Mucosa of rectum (tissue), 2 donors: Measurements from ENCODE around the gene VEPH1.

Experiments
- H3K27ac ChIP-seq, 2 donors: one replicate each; pipeline ENCODE4 v1.7.0; 2013; ENCODE audit warnings: inconsistent platforms in 2 of 2, low read depth in 2 of 2, low read length in 2 of 2
- H3K27me3 ChIP-seq, 2 donors: one replicate each; pipeline ENCODE4 v1.7.0; 2013; ENCODE audit warnings: low read length in 2 of 2; ENCODE audit not compliant: control insufficient read depth in 2 of 2, insufficient read depth in 2 of 2
- H3K36me3 ChIP-seq, 2 donors: one replicate each; pipeline ENCODE4 v1.7.0; 2013; ENCODE audit warnings: low read length in 2 of 2; ENCODE audit not compliant: control insufficient read depth in 2 of 2, insufficient read depth in 2 of 2
- H3K4me1 ChIP-seq, 2 donors: one replicate each; pipeline ENCODE4 v1.7.0; 2013; ENCODE audit warnings: low read length in 2 of 2, mild to moderate bottlenecking in 1 of 2; ENCODE audit not compliant: control insufficient read depth in 2 of 2, insufficient read depth in 2 of 2
- H3K4me3 ChIP-seq, 2 donors: one replicate each; pipeline ENCODE4 v1.7.0; 2013; ENCODE audit warnings: low read length in 2 of 2
- H3K9ac ChIP-seq, 2 donors: one replicate each; pipeline ENCODE4 v1.7.0; 2013; ENCODE audit warnings: low read length in 2 of 2, low read depth in 1 of 2, mild to moderate bottlenecking in 1 of 2
- H3K9me3 ChIP-seq, 2 donors: one replicate each; pipeline ENCODE4 v1.7.0; 2013; ENCODE audit warnings: low read length in 2 of 2; ENCODE audit not compliant: control insufficient read depth in 2 of 2
- donor health status: healthy.
- donor health status: Normal muscosa, but diverticular disease.

VEPH1 gene

GRCh38 chr3:157534725-157535161 lies 31.5 kb upstream of the VEPH1 start:
- H3K27ac ChIP-seq = no peak overlapping the region
- no peak overlapping the region for H3K9ac ChIP-seq

DNA sequence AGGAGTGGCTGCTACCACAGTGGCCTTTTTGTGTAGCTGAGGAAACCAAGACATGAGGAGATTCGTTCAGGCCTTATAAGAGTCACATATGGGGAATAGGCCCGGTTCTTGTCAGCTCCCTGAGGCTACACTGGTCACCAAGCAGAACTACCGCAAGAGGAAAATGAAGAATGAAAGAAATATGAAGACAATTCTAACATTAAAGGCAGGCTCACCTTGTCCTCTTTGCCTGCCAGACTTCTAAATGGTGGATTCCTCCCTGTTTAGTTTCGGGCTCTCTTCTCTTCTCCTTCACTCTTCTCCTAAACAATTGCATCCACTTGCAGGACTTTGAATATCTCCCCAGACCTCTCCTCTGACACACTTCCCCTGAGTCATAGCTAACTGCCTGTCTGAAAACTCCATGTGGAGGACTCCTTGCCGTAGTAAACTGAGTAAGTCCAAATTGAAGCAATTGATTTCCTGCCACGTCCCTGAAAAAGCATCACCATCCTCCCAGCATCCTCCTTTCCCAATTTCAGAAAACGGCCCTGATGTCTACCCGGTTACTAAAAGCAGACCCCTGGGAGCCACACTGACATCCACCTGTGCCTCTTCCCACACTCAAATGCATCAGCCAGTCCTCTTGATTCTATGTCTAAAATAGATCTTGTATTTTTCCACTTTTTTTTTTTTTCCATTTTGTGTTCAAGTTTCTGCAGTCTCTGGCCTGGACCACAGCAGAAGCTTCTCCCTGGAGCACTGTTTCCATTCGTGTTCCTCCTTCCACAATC lies 30.3 kb upstream of the VEPH1 start:
- no peak overlapping the region for H3K9ac ChIP-seq
- no peak overlapping the region for H3K4me3 ChIP-seq
- H3K36me3 ChIP-seq = no peaks in the 10 kb centered on the region
- no peaks in the 10 kb centered on the region for H3K27me3 ChIP-seq
- no peak overlapping the region for H3K27ac ChIP-seq
- no peaks in the 10 kb centered on the region for H3K4me1 ChIP-seq
- H3K9me3 ChIP-seq = no peaks in the 10 kb centered on the region

More at GRCh38 chr3:157534725-157535161, 31.5 kb upstream of the VEPH1 start:
- no peaks in the 10 kb centered on the region for H3K9me3 ChIP-seq
- H3K4me3 ChIP-seq = no peak overlapping the region
- no peaks in the 10 kb centered on the region for H3K36me3 ChIP-seq
- H3K27me3 ChIP-seq = no peaks in the 10 kb centered on the region
- H3K4me1 ChIP-seq = no peaks in the 10 kb centered on the region

GRCh38 chr3:157532529-157533297 lies 29.5 kb upstream of the VEPH1 start:
- no peak overlapping the region for H3K4me3 ChIP-seq
- H3K4me1 ChIP-seq = no peaks in the 10 kb centered on the region
- no peaks in the 10 kb centered on the region for H3K36me3 ChIP-seq
- no peaks in the 10 kb centered on the region for H3K27me3 ChIP-seq
- no peak overlapping the region for H3K27ac ChIP-seq
- H3K9me3 ChIP-seq = no peaks in the 10 kb centered on the region
- no peak overlapping the region for H3K9ac ChIP-seq

GRCh38 chr3:157531771-157532170 lies 28.6 kb upstream of the VEPH1 start:
- Histone ChIP-seq H3K27ac (no peak overlapping the region), H3K9me3 (no peaks in the 10 kb centered on the region), H3K9ac (no peak overlapping the region), H3K4me1 (no peaks in the 10 kb centered on the region), H3K27me3 (no peaks in the 10 kb centered on the region), H3K4me3 (no peak overlapping the region), H3K36me3 (no peaks in the 10 kb centered on the region)

- Histone ChIP-seq H3K27ac (no peak overlapping the region), H3K9me3 (no peaks in the 10 kb centered on the region), H3K4me1 (no peaks in the 10 kb centered on the region)
Observed at GRCh38 chr3:157531301-157531660, 28.1 kb upstream of the VEPH1 start.

GRCh38 chr3:157530637-157531300 lies 27.6 kb upstream of the VEPH1 start:
- no peaks in the 10 kb centered on the region for H3K36me3 ChIP-seq
- H3K27ac ChIP-seq = no peak overlapping the region
- H3K4me3 ChIP-seq = no peak overlapping the region
- no peaks in the 10 kb centered on the region for H3K9me3 ChIP-seq
- H3K27me3 ChIP-seq = no peaks in the 10 kb centered on the region
- H3K9ac ChIP-seq = no peak overlapping the region
- no peaks in the 10 kb centered on the region for H3K4me1 ChIP-seq

More at GRCh38 chr3:157531301-157531660, 28.1 kb upstream of the VEPH1 start:
- H3K9ac ChIP-seq = no peak overlapping the region
- no peaks in the 10 kb centered on the region for H3K36me3 ChIP-seq
- no peaks in the 10 kb centered on the region for H3K27me3 ChIP-seq
- H3K4me3 ChIP-seq = no peak overlapping the region

GRCh38 chr3:157529751-157530150 lies 26.5 kb upstream of the VEPH1 start:
- H3K9me3 ChIP-seq = no peaks in the 10 kb centered on the region
- H3K36me3 ChIP-seq = no peaks in the 10 kb centered on the region
- H3K4me3 ChIP-seq = no peak overlapping the region
- no peak overlapping the region for H3K9ac ChIP-seq
- H3K27ac ChIP-seq = no peak overlapping the region
- H3K27me3 ChIP-seq = no peaks in the 10 kb centered on the region
- H3K4me1 ChIP-seq = no peaks in the 10 kb centered on the region

DNA sequence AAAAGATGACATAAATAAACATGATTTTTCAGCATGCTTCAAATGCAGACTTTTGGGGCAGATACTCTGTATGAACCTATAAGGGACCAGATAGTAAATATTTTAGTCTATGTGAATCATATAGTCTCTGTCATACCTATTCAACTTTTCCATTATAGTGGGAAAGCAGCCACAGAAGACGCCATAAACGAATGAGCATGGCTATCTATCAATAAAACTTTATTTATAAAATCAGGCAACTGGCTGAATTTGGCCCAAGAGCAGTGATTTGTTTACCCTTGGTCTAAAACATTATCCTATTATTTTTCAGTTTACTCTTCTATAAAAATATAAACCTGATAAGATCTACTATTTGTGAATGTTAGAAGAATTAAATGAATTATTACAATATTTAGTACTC lies 25.9 kb upstream of the VEPH1 start:
- H3K9ac ChIP-seq = no peak overlapping the region
- no peaks in the 10 kb centered on the region for H3K27me3 ChIP-seq
- H3K4me1 ChIP-seq = no peaks in the 10 kb centered on the region
- no peak overlapping the region for H3K27ac ChIP-seq
- H3K36me3 ChIP-seq = no peaks in the 10 kb centered on the region
- H3K4me3 ChIP-seq = no peak overlapping the region
- H3K9me3 ChIP-seq = no peaks in the 10 kb centered on the region

DNA sequence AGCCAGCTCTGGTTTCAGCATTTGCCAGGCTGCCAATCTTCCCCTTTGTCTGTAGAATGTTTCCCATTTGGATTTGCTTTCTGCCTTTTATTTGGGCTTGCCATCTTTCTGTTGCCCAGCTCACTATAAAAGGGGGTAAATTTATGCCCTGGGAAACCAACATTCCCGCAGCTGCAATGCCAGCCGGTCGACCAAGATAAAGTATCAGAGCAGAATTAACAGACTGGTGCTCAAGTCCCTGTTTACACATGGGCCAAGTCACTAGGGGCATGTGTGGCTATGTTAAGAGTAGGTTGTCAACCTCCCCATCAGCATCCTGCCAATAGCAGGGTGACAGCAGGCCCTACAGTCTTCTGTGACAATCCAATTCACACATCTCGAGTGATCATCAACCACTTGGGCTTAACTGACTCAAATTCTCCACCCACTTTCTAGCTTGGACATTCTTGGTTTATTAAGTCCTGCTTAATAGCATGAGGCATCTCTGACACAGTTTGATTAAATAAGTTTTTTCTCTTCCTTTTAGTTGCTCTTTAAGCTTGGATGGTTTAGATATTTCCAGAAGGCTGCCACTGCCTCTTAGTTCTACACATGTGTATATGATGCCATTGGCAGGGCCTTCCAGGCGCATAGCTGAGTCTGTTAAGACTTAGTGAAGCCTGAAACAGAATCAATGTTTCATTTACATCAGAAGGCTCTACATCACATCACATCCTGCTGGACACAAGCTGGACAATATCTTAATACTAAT lies 24.1 kb upstream of the VEPH1 start:
- Histone ChIP-seq H3K9ac (no peak overlapping the region), H3K9me3 (no peaks in the 10 kb centered on the region), H3K4me1 (no peaks in the 10 kb centered on the region), H3K27ac (no peak overlapping the region), H3K36me3 (no peaks in the 10 kb centered on the region), H3K27me3 (no peaks in the 10 kb centered on the region), H3K4me3 (no peak overlapping the region)
